ENCODE measurements around the gene CCR7.
"Not testable (repeated sequence)": the region's sequence is repeated elsewhere in the genome, so short reads cannot be mapped to it uniquely, and the experiment has no call there.

CCR7 gene

GRCh38 chr17:40551091-40551878 is 14.0 kb downstream of the CCR7 start:
- DNase-seq (ENCODE audit: low read depth), result no peak

- no peak for DNase-seq (ENCODE audit: low read depth)
Observed at GRCh38 chr17:40550608-40551007, 14.7 kb downstream of the CCR7 start.

DNA sequence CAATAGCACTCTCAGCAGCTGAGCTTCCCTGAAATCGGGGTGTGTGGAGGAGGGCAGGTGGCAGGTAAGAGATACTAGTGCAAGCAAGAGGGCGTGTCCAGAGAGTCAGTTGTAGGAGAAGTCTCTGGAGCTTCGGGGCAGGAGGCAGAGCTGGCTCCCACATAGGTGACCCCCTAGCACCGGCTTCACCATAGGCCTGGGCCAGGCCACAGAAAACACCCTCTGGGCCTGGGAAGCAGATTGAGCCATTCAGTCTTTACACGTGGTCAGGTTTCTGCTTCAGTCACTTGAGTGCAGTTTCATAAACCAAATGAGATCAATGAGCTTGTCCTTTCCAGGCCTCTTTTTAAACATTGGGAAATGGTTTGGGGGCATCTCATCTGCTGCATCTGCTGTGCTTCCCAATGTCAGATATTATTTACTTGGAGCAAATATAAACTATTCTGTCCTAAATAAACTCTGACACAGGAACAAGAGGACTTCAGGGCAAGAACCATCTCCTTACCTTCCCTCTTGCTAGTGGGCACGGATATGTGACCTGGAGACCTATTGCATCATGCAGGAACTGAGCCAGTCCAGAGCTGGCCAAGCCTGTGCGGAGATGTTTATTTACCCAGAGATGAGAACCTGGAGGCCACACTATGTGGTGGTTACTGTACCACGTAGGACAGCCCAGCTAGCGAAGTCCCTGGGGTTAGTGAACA is 16.1 kb downstream of the CCR7 start:
- no peak for DNase-seq (ENCODE audit: low read depth)

DNA sequence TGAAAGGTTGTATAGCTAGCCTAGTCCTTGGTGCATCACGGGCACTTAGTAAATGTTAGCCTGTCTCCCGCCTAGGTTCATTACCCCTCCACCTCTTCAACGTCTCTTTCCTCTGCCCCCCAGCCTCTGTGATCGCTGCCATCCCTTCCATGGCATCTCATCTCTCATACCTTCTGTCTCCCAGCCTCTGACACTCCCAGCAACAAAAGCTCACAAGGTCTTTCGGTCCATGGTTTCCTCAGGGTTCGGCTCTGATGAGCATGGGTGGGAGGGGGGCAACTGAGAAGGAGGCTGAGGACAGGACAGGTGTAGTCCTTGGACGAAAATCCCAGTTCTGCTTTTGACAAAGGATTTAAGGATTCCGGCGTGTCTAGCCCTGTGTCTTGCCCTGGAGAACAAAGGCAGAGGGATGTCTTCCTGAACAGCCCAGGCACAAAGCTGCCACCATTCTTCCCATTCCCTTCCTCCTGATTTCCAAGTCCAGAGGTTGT is 16.7 kb downstream of the CCR7 start:
- DNase-seq (ENCODE audit: low read depth), result no peak

- DNase-seq (ENCODE audit: low read depth), result no peak
Observed at GRCh38 chr17:40547785-40548478, 17.3 kb downstream of the CCR7 start.

DNA sequence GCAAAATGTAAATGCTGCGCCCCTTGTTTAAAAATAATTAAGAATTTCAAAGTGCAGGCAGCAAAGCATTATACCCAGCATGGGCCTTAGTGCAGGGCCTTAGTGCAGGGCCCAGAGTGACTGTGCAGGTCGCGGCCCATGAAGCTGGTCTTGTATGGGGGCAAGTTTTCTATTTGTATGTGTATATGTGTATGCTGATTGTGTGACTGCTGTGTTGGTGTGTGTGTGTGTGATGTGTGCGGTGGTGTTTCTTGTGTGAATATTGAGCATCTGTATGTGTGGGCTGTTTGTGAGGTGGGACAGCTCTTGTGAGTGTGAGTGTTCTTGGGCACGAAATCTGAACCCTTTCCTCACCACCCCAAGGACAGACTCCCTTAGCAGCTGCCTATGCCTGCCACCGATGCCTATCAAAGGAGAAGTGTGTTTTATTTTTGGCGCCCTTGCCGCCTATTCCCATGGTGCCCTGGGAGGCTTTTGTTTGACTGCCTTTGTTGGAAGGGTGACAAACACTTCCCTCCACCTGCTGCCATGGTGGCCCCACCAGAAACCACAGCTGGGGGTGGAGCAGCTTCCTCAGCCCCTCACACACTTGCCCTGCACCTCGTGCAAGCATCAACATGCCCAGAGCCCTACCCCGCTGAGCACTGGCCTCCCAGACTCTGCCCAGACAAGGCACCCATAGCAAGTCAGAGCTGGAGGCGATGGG is 18.0 kb downstream of the CCR7 start:
- no peak for DNase-seq (ENCODE audit: low read depth)

- not testable (repeated sequence) for DNase-seq (ENCODE audit: low read depth)
Observed at GRCh38 chr17:40546497-40546896, 18.8 kb downstream of the CCR7 start.

GRCh38 chr17:40545660-40546059 is 19.6 kb downstream of the CCR7 start:
- no peak for DNase-seq (ENCODE audit: low read depth)

DNA sequence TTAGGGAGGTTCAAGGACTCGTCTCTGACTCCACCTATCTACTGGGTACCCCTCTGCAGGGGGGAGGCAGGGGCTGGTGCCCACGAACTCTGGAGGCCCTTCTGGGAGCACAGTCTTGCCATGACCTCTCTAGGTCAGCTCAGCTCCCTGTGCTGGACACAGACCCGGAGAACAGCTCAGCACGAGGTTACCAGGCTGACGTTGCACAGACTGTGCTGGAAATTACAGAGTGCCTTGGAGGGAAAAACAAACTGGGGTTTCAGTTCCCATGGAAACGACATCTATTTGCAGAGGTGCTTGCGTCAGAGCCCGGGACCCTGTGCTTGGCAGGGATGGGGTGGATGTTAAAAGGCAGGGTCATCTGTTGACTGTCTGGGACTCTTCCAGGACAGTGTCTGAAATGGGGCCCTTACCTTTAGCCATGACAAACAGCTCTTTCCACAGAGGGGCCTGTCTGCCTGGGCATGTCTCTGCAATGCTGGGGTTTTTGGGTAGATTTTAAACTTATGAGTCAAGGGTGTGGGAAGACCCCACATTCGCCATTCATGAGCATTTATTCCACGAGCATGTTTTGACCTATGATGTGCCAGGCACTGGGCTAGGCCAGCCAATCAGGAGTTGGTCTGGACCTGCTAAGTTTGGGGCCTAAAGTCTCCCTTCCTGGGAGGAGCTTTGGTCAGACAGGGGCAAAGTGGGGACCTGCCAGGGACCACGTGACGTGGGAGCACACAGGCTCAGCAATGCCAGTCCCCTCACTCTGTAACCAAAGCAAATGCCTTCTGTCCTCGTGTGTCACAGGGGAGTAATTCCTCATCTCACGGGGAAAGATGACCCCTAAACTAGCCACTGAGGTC is 22.5 kb downstream of the CCR7 start:
- no peak for DNase-seq (ENCODE audit: low read depth)

- no peak for DNase-seq (ENCODE audit: low read depth)
Observed at GRCh38 chr17:40541873-40542557, 23.3 kb downstream of the CCR7 start.

- DNase-seq (ENCODE audit: low read depth), result peak; percentile 76
Observed at GRCh38 chr17:40541060-40541872, 24.0 kb downstream of the CCR7 start.

DNA sequence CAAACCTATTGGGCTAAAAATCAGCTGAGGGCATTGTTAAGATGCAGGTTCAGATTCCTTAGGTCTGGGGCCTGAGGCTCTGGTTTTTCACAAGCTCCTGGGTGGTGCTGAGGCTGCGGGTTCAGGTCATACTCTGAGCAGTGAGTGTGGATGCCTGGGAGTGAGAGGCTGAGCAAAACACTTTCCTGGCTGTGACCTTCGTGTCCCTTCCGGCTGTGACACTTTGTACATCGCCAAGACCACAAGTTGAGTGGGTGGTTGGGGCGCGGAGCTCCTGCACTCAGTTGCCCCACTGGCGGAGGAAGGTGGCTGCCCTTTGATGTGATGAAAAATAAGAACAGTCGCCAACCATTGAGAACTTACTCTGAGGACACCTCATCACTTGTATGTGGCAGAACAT is 24.8 kb downstream of the CCR7 start:
- DNase-seq (ENCODE audit: low read depth), result no peak

DNA sequence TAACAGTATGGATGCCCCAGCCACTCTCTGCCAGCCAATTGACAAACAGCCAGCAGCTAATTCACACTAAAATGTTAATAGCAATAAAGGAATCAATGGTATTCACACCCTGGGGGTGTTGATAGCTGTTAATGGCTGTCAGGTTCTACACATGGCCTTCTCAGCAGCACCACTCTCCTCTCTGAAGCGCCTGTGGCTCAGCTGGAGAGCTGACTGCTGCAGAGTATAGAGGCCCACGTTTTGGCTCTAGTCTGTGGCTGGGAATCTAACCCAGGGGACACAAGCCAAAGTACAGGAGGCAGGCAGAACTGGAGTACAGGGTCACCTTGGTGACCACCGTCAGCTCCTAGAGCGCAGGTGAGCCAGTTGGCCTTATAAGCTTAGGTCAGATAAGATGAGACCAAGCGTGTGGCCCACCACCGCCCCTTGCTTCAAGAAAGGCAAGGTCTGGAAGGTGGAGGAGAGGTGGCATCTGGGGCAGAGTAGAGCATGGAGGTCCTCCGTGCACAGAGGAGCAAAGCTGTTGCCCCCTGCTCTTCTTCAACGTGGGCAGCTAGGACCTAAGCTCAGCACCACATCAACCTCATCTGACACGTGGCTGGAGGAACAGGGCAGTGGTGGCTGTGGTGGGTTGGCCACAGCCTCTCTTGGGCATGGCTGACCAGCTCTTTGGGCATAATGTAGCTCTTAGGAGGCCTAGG is 25.4 kb downstream of the CCR7 start:
- DNase-seq (ENCODE audit: low read depth), result no peak

- no peak for DNase-seq (ENCODE audit: low read depth)
Observed at GRCh38 chr17:40538936-40539705, 26.2 kb downstream of the CCR7 start.

DNA sequence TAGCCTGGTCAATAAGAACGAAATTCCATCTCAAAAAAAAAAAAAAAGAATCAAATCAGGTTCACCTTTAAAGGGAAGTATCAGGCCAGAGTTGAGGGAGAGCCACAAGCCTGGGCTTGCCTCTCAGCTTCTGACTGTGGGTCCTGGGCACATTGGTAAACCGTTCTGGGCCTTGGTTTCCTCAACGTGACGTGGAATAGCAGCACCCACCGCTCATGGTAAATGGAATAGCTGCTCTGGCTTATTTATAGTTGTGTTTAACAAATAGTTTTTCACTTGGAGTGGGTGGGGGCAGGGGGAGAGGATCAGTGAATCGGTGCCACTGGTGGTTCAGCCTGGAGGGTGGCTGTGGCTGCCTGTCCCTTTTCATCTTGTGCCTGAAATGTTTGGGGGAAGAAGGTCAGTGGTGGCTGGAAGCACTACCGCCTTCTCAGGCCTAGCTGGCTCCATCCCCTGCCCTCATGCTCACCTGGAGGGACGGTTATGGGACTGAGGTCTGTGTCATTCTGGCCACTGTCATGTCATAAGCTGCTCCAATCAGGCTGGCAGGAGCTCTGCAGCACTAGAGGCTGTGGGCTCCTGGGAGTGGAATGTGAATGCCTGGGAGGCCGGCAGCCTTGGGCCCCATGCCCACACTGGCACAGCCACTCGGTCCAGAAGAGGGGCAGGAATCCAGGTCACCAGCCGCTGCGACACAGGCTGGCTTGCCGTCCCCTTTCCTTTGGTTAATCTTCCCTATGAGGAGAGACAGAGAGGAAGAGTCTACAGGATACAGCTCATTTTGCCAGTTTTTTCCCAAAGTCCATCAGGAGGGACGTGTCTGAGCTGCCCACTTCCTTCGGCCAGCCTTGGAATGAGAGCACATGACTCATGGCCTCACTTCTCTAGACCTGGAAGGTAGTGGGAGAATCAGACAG is 27.0 kb downstream of the CCR7 start:
- DNase-seq (ENCODE audit: low read depth), result no peak

DNA sequence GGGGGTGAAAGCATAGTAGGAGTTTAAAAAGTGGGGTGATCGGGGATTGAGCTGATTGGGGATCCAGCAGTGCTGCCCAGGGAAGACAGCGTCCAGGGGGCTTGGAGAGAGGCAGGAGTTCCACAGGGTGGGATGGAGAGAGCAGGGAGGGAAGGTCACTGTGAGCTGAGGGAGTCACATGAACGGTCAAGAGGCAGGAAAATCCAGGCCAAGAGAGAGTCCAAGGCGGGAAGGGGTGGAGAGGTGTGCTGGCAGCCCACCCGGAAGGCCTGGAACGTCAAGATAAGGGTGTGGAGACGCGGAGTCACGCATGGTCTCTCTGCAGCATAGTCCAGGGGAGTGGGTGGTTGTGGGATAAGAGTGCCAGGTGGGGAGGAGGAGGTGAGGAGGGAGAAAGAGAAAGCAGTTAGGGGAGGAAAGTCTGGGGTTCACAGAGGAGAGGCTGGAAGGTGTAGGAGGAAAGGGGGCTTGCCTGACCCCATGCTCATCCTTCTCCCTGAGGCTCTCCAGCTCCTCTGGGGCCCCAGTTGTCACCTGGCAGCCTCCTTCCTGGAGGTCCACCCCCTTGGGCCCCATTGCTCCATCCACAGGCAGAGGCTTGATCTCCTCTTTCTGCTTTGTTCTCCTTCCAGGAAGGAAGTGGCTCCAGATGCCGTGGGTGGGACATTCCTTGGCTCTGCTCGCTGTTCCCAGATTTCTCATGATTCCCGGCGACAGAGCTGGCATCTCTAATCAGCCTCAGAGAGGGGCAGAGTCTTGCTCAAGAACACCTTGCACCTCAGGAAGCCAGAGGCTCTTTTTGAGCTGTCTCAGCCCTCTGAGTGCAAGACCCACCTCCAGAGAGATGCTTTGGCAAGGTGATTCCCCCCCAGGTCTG is 28.7 kb downstream of the CCR7 start:
- DNase-seq (ENCODE audit: low read depth), result no peak

All from T follicular helper cell (primary cell).